Smooth muscle cell (in vitro differentiated cells): ENCODE data around the gene PRKCD. TPM values are rescaled to one million over a fixed set of nuclear protein-coding genes. Genes with fewer than 3 reads are reported as not detected.

Experiments used
- DNase-seq: peaks from one replicate; lab custom pipeline; 2025; ENCODE audit not compliant: unreplicated experiment; lab: John Stamatoyannopoulos, UW
- H2AFZ ChIP-seq: fragments of 200-600 bp; sonication (generic); 2 replicates; pipeline ENCODE4 v1.6.0; 2016; ENCODE audit warnings: antibody characterized with exemption, low read depth, mild to moderate bottlenecking
- H3F3A ChIP-seq: fragments of 200-600 bp; sonication (generic); 2 replicates; pipeline ENCODE4 v1.6.0; 2017; ENCODE audit warnings: antibody characterized with exemption, low read depth
- H3K27ac ChIP-seq: fragments of 200-600 bp; sonication (generic); 2 replicates; pipeline ENCODE4 v1.5.1; 2016; ENCODE audit warnings: low read depth, mild to moderate bottlenecking
- H3K27me3 ChIP-seq: fragments of 200-600 bp; sonication (generic); 2 replicates; pipeline ENCODE4 v1.6.1; 2016; ENCODE audit warnings: low read depth, mild to moderate bottlenecking
- H3K36me3 ChIP-seq: fragments of 200-600 bp; sonication (generic); 2 replicates; pipeline ENCODE4 v1.5.1; 2016; ENCODE audit warnings: low read depth
- H3K4me1 ChIP-seq: fragments of 200-600 bp; sonication (generic); 2 replicates; pipeline ENCODE4 v1.5.1; 2016; ENCODE audit warnings: low read depth
- H3K4me2 ChIP-seq: fragments of 200-600 bp; sonication (generic); 2 replicates; pipeline ENCODE4 v1.6.0; 2016; ENCODE audit warnings: mild to moderate bottlenecking
- H3K4me3 ChIP-seq: fragments of 200-600 bp; sonication (generic); 2 replicates; pipeline ENCODE4 v1.5.1; 2016; ENCODE audit warnings: mild to moderate bottlenecking
- H3K79me2 ChIP-seq: fragments of 200-600 bp; sonication (generic); 2 replicates; pipeline ENCODE4 v1.6.0; 2016; ENCODE audit warnings: low read depth, mild to moderate bottlenecking
- H3K9ac ChIP-seq: fragments of 200-600 bp; sonication (generic); 2 replicates; pipeline ENCODE4 v1.6.0; 2016; ENCODE audit warnings: low read depth
- H3K9me3 ChIP-seq: fragments of 200-600 bp; sonication (generic); replicated peaks from 2 replicates; pipeline ENCODE4 v1.5.1; 2016; ENCODE audit warnings: low read depth
- H4K20me1 ChIP-seq: fragments of 200-600 bp; sonication (generic); 2 replicates; pipeline ENCODE4 v1.6.0; 2016; ENCODE audit warnings: low read depth
- CTCF ChIP-seq: fragments of 200-600 bp; sonication (generic); IDR thresholded peaks from 2 replicates; pipeline ENCODE4 v1.5.1; 2017; ENCODE audit warnings: borderline replicate concordance, mild to moderate bottlenecking, antibody characterized with exemption; ENCODE audit not compliant: insufficient read depth, poor library complexity, severe bottlenecking
- WGBS: methylation state at CpG from one replicate; pipeline ENCODE4 v1.1.7; 2016; ENCODE audit warnings: low lambda C conversion rate; 5-methylcytosine and 5-hydroxymethylcytosine counted together
- polyA plus RNA-seq: library from polyadenylated mRNA; unstranded; fragments of >200 nt; fragmentation: Nextera tagmentation; extraction: Ambion mirVana; gene quantifications from 2 replicates; pipeline ENCODE4 v1.2.1, GENCODE V29; 2016
- total RNA-seq: library from RNA; depleted of rRNA; stranded (reverse); fragments of >200 nt; gene quantifications from 2 replicates; pipeline ENCODE4 v1.2.3, GENCODE V29; 2014

PRKCD gene
- total and polyA plus RNA-seq, 2 experiments from 2014 or later: 6.1 to 22.5 TPM

GRCh38 chr3:53146319-53146891 is 14.6 kb upstream of the PRKCD start:
- no peak overlapping the region for H3K4me2 ChIP-seq
- no peaks in the 10 kb centered on the region for H3K4me1 ChIP-seq
- no peak overlapping the region for H3K9ac ChIP-seq
- no peaks in the 10 kb centered on the region for H3K36me3 ChIP-seq
- H3K27ac ChIP-seq: no peak overlapping the region
- TF ChIP-seq CTCF: no peak
- no peaks in the 10 kb centered on the region for H3K79me2 ChIP-seq
- no peak overlapping the region for H3K4me3 ChIP-seq
- no peaks in the 10 kb centered on the region for H3K9me3 ChIP-seq
- H3F3A ChIP-seq: no peaks in the 10 kb centered on the region
- H2AFZ ChIP-seq: no peak overlapping the region
- H3K27me3 ChIP-seq: no peaks in the 10 kb centered on the region
- 89% methylated on average over 7 of the region's 7 CpGs for WGBS
- no peak for DNase-seq
- H4K20me1 ChIP-seq: no peaks in the 10 kb centered on the region

- no peak overlapping the region for H3K4me2 ChIP-seq
- no peaks in the 10 kb centered on the region for H3K9me3 ChIP-seq
- no peak overlapping the region for H3K27ac ChIP-seq
- H3K9ac ChIP-seq: no peak overlapping the region
- H3K4me3 ChIP-seq: no peak overlapping the region
- no peaks in the 10 kb centered on the region for H3K27me3 ChIP-seq
- WGBS: 87% methylated on average over 11 of the region's 11 CpGs
- H4K20me1 ChIP-seq: no peaks in the 10 kb centered on the region
- H2AFZ ChIP-seq: no peak overlapping the region
- TF ChIP-seq CTCF: no peak
- H3K79me2 ChIP-seq: no peaks in the 10 kb centered on the region
- H3K36me3 ChIP-seq: no peaks in the 10 kb centered on the region
- no peaks in the 10 kb centered on the region for H3F3A ChIP-seq
- no peaks in the 10 kb centered on the region for H3K4me1 ChIP-seq
- no peak for DNase-seq
Observed at GRCh38 chr3:53147151-53147902, 13.7 kb upstream of the PRKCD start.

- Histone ChIP-seq H3K9me3 (no peaks in the 10 kb centered on the region), H2AFZ (no peak overlapping the region), H3K27ac (no peak overlapping the region), H3F3A (no peaks in the 10 kb centered on the region), H3K4me1 (no peaks in the 10 kb centered on the region), H3K9ac (no peak overlapping the region), H4K20me1 (no peaks in the 10 kb centered on the region), H3K36me3 (no peaks in the 10 kb centered on the region), H3K4me2 (no peak overlapping the region), H3K4me3 (no peak overlapping the region), H3K79me2 (no peaks in the 10 kb centered on the region), H3K27me3 (no peaks in the 10 kb centered on the region)
- TF ChIP-seq CTCF: no peak
- no peak for DNase-seq
- 91% methylated on average over 2 of the region's 2 CpGs for WGBS
Observed at GRCh38 chr3:53147903-53148400, 13.1 kb upstream of the PRKCD start.
